ENCODE results near the gene GCHFR.

- TF ChIP-seq POLR2AphosphoS5 (IDR thresholded peaks at IDR 0.05; ENCODE audit: borderline replicate concordance, low read depth, low read length) (no peak), EZH2 (IDR thresholded peaks at IDR 0.05) (no peak), FOXP2 (optimal IDR thresholded peaks at IDR 0.05; ENCODE audit: control extremely low read depth, extremely low read length, insufficient read depth) (no peak)
These were observed 26.9 kb downstream of the GCHFR start for GRCh38 chr15:40790718-40791117.

All from SK-N-MC (cell line).